GM23338 (cell line): Measurements from ENCODE around the gene PTPN5. TPM values are rescaled to one million over a fixed set of nuclear protein-coding genes. Genes with fewer than 3 reads are reported as not detected.

Source experiments
- ATAC-seq: fragments of 200-7000 bp; cut with Tn5 transposase; 3 replicates; pipeline ENCODE4 v1.9.1; 2020
- DNase-seq: peaks from one replicate; pipeline ENCODE4 v3.0.0-alpha.2; 2015; ENCODE audit warnings: low spot score
- H2AFZ ChIP-seq: fragments of 200-600 bp; sonication (generic); 2 replicates; pipeline ENCODE4 v1.8.0; 2016; ENCODE audit warnings: antibody characterized with exemption, mild to moderate bottlenecking, moderate library complexity
- H3F3A ChIP-seq: fragments of 200-600 bp; sonication (generic); replicated peaks from 2 replicates; pipeline ENCODE4 v1.8.0; 2017; ENCODE audit warnings: antibody characterized with exemption, mixed run types, low read depth
- H3K27ac ChIP-seq: fragments of 200-600 bp; sonication (generic); 2 replicates; pipeline ENCODE4 v1.6.1; 2016; ENCODE audit warnings: low read depth
- H3K27me3 ChIP-seq: fragments of 200-600 bp; sonication (generic); 2 replicates; pipeline ENCODE4 v1.8.0; 2016; ENCODE audit warnings: mild to moderate bottlenecking, mixed run types, moderate library complexity; ENCODE audit not compliant: insufficient read depth
- H3K36me3 ChIP-seq: fragments of 200-600 bp; sonication (generic); 2 replicates; pipeline ENCODE4 v1.8.0; 2016; ENCODE audit warnings: mild to moderate bottlenecking; ENCODE audit not compliant: insufficient read depth
- H3K4me1 ChIP-seq: fragments of 200-600 bp; sonication (generic); 2 replicates; pipeline ENCODE4 v1.8.0; 2016; ENCODE audit warnings: mild to moderate bottlenecking, moderate library complexity; ENCODE audit not compliant: insufficient read depth
- H3K4me2 ChIP-seq: fragments of 200-600 bp; sonication (generic); 2 replicates; pipeline ENCODE4 v1.7.1; 2017; ENCODE audit warnings: mixed run types
- H3K4me3 ChIP-seq: fragments of 200-600 bp; sonication (generic); 2 replicates; pipeline ENCODE4 v1.6.1; 2016; ENCODE audit warnings: mixed run types
- H3K79me2 ChIP-seq: fragments of 200-600 bp; sonication (generic); replicated peaks from 2 replicates; pipeline ENCODE4 v1.8.0; 2017; ENCODE audit warnings: mild to moderate bottlenecking; ENCODE audit not compliant: insufficient read depth
- H3K9me2 ChIP-seq: fragments of 200-600 bp; sonication (generic); 2 replicates; pipeline ENCODE4 v1.8.0; 2017; ENCODE audit not compliant: insufficient read depth
- H4K20me1 ChIP-seq: fragments of 200-600 bp; sonication (generic); replicated peaks from 2 replicates; pipeline ENCODE4 v1.8.0; 2017; ENCODE audit warnings: mild to moderate bottlenecking; ENCODE audit not compliant: insufficient read depth
- H3K27ac Mint-ChIP-seq: 2 replicates; pipeline ENCODE4 v1.8.0; 2020; ENCODE audit warnings: inconsistent platforms, mild to moderate bottlenecking, moderate library complexity, mixed read lengths
- H3K27me3 Mint-ChIP-seq: 3 replicates; pipeline ENCODE4 v1.8.0; 2022; ENCODE audit warnings: low read depth, mild to moderate bottlenecking, moderate library complexity, mixed read lengths, inconsistent platforms; ENCODE audit not compliant: insufficient read depth, poor library complexity
- H3K36me3 Mint-ChIP-seq: 3 replicates; pipeline ENCODE4 v1.8.0; 2021; ENCODE audit warnings: low read depth, mild to moderate bottlenecking, inconsistent platforms, moderate library complexity, mixed read lengths
- H3K4me1 Mint-ChIP-seq: 3 replicates; pipeline ENCODE4 v1.8.0; 2020; ENCODE audit warnings: mild to moderate bottlenecking, inconsistent platforms, mixed read lengths
- H3K4me3 Mint-ChIP-seq: 3 replicates; pipeline ENCODE4 v1.8.0; 2021; ENCODE audit warnings: moderate library complexity, mild to moderate bottlenecking, inconsistent platforms, mixed read lengths
- H3K9me3 Mint-ChIP-seq: 3 replicates; pipeline ENCODE4 v1.8.0; 2020; ENCODE audit warnings: moderate library complexity, mild to moderate bottlenecking, inconsistent platforms, mixed read lengths
- CREB1 ChIP-seq: fragments of 250-450 bp; sonication (Bioruptor Pico); IDR thresholded peaks from 2 replicates; pipeline ENCODE4 v1.5.0; 2020; ENCODE audit warnings: low read depth, mild to moderate bottlenecking, moderate library complexity
- CTCF ChIP-seq, 2 experiments: fragments of 200-600 bp in 1 of 2; sonication (generic) in 1 of 2; conservative IDR thresholded peaks; 2 replicates each; pipeline versions ENCODE4 v1.5.1 to v1.6.1; 2016 to 2017; ENCODE audit warnings: antibody characterized with exemption in 2 of 2, low read depth in 2 of 2, mild to moderate bottlenecking in 2 of 2, moderate library complexity in 1 of 2
- EZH2 ChIP-seq: fragments of 200-600 bp; sonication (generic); IDR thresholded peaks from one replicate; pipeline ENCODE4 v1.8.0; 2017; ENCODE audit warnings: antibody characterized with exemption, mild to moderate bottlenecking, low read depth; ENCODE audit not compliant: unreplicated experiment
- POLR2AphosphoS5 ChIP-seq: IDR thresholded peaks from 2 replicates; pipeline ENCODE4 v1.6.1; 2016; ENCODE audit warnings: antibody characterized with exemption, low read depth
- REST ChIP-seq: IDR thresholded peaks from one replicate; pipeline ENCODE4 v1.6.1; 2018; ENCODE audit warnings: antibody characterized with exemption; ENCODE audit not compliant: unreplicated experiment
- STAT1 ChIP-seq: IDR thresholded peaks from one replicate; pipeline ENCODE4 v1.6.1; 2016; ENCODE audit warnings: antibody characterized with exemption; ENCODE audit not compliant: unreplicated experiment
- ZNF114 ChIP-seq: fragments of 250-450 bp; sonication (Bioruptor Pico); IDR thresholded peaks from 2 replicates; pipeline ENCODE4 v1.5.0; 2020; ENCODE audit warnings: mild to moderate bottlenecking, moderate library complexity
- ZNF331 ChIP-seq: fragments of 250-450 bp; sonication (Bioruptor Pico); IDR thresholded peaks from 2 replicates; pipeline ENCODE4 v1.5.0; 2020; ENCODE audit warnings: low read depth, mild to moderate bottlenecking, moderate library complexity
- ZNF462 ChIP-seq: fragments of 250-450 bp; sonication (Bioruptor Pico); IDR thresholded peaks from 2 replicates; pipeline ENCODE4 v1.5.0; 2020; ENCODE audit warnings: mild to moderate bottlenecking, moderate library complexity
- polyA plus RNA-seq: library from polyadenylated mRNA; unstranded; fragments of >200 nt; fragmentation: Nextera tagmentation; extraction: Ambion mirVana; gene quantifications from 2 replicates; pipeline ENCODE4 v1.2.1, GENCODE V29; 2016
- total RNA-seq: library from RNA; depleted of rRNA; stranded (reverse); fragments of >200 nt; shearing (Covaris generic); gene quantifications from 2 replicates; pipeline ENCODE4 v1.2.3, GENCODE V29; 2014

The PTPN5 gene
- total and polyA plus RNA-seq, 2 experiments from 2014 or later: 3.7 to 5.7 TPM

- no peaks in the 10 kb centered on the region; the same call in 1 of the 2 replicates for H4K20me1 ChIP-seq
- H3K9me2 ChIP-seq: no peaks in the 10 kb centered on the region
- Mint-ChIP-seq H3K27me3 (peaks cover 17% of the 10 kb centered on the region), H3K4me1 (peaks cover 10% of the 10 kb centered on the region; the same call in 2 of the 3 replicates), H3K27ac (no peak overlapping the region), H3K36me3 (no peaks in the 10 kb centered on the region), H3K4me3 (peak overlapping the region; percentile 90), H3K9me3 (no peaks in the 10 kb centered on the region)
- no peaks in the 10 kb centered on the region for H3K27me3 ChIP-seq
- peak overlapping the region; percentile 99 for H3K4me2 ChIP-seq
- TF ChIP-seq EZH2: peak; percentile 26
- TF ChIP-seq CREB1 (CRISPR knock-in tag): no peak
- H2AFZ ChIP-seq: peak overlapping the region; percentile 92
- no peak overlapping the region for H3K27ac ChIP-seq
- H3K4me3 ChIP-seq: peak overlapping the region; percentile 94
- peaks cover 4% of the 10 kb centered on the region for H3K4me1 ChIP-seq
- no peaks in the 10 kb centered on the region for H3K36me3 ChIP-seq
- no peaks in the 10 kb centered on the region for H3F3A ChIP-seq
- peak; percentile 3 for ATAC-seq
- DNase-seq: no peak
- H3K79me2 ChIP-seq: no peaks in the 10 kb centered on the region
Measured at GRCh38 chr11:18720091-18720807, 71.3 kb downstream of the PTPN5 start.

- no peaks in the 10 kb centered on the region; the same call in 1 of the 2 replicates for H3K4me1 ChIP-seq
- H3K4me3 ChIP-seq: no peak overlapping the region
- DNase-seq: no peak
- no peaks in the 10 kb centered on the region for H3K36me3 Mint-ChIP-seq
- H3K79me2 ChIP-seq: no peaks in the 10 kb centered on the region
- no peak for ATAC-seq
- peaks cover 9% of the 10 kb centered on the region for H3K27me3 Mint-ChIP-seq
- peaks cover 5% of the 10 kb centered on the region; the same call in 2 of the 3 replicates for H3K4me1 Mint-ChIP-seq
- H4K20me1 ChIP-seq: no peaks in the 10 kb centered on the region
- no peaks in the 10 kb centered on the region for H3K36me3 ChIP-seq
- H3K27me3 ChIP-seq: no peaks in the 10 kb centered on the region
- no peak overlapping the region for H3K27ac ChIP-seq
- H3K4me3 Mint-ChIP-seq: no peak overlapping the region
- H3F3A ChIP-seq: no peaks in the 10 kb centered on the region
- no peaks in the 10 kb centered on the region for H3K9me3 Mint-ChIP-seq
- H2AFZ ChIP-seq: no peak overlapping the region
- H3K27ac Mint-ChIP-seq: no peak overlapping the region
- H3K9me2 ChIP-seq: no peaks in the 10 kb centered on the region
- H3K4me2 ChIP-seq: no peak overlapping the region
- TF ChIP-seq ZNF114 (CRISPR knock-in tag): no peak
- TF ChIP-seq ZNF462 (CRISPR knock-in tag): no peak
- TF ChIP-seq STAT1: no peak
- TF ChIP-seq REST: no peak
- TF ChIP-seq EZH2: no peak
- no peak for TF ChIP-seq CTCF (conservative IDR thresholded peaks at IDR 0.05; ENCODE audit: low read depth in 2 of 2)
- TF ChIP-seq ZNF331 (CRISPR knock-in tag): no peak
- no peak for TF ChIP-seq POLR2AphosphoS5
Measured at GRCh38 chr11:18715476-18715875, 76.1 kb downstream of the PTPN5 start.
